HepG2 (cell line): ENCODE data around the gene CYSRT1. TPM values are rescaled to one million over a fixed set of nuclear protein-coding genes. Genes with fewer than 3 reads are reported as not detected.

Experiments used
- ATF5 ChIP-seq: sonication (generic); formaldehyde crosslinking; IDR thresholded peaks from 2 replicates; pipeline ENCODE4 v1.4.0; 2020; ENCODE audit warnings: mild to moderate bottlenecking, low read depth, missing genetic modification reagents
- CAMTA2 ChIP-seq: sonication (generic); formaldehyde crosslinking; IDR thresholded peaks from 2 replicates; pipeline ENCODE4 v1.4.0; 2020; ENCODE audit warnings: mild to moderate bottlenecking, missing genetic modification reagents, borderline replicate concordance
- GATAD2A ChIP-seq: IDR thresholded peaks from 2 replicates; pipeline ENCODE4 v1.6.1; 2016
- KDM4B ChIP-seq: sonication (generic); formaldehyde crosslinking; IDR thresholded peaks from 2 replicates; pipeline ENCODE4 v1.4.0; 2020; ENCODE audit warnings: missing genetic modification reagents
- KDM5A ChIP-seq: fragments of 200-600 bp; sonication (generic); IDR thresholded peaks from 2 replicates; pipeline ENCODE4 v1.7.0; 2018; ENCODE audit warnings: antibody characterized with exemption, mild to moderate bottlenecking, low read length, borderline replicate concordance
- KLF13 ChIP-seq: sonication (generic); formaldehyde crosslinking; IDR thresholded peaks from 2 replicates; pipeline ENCODE4 v1.4.0; 2020; ENCODE audit warnings: mild to moderate bottlenecking, missing genetic modification reagents
- NR2F2 ChIP-seq: IDR thresholded peaks from 2 replicates; pipeline ENCODE4 v1.6.1; 2012; ENCODE audit warnings: low read depth, inconsistent platforms, borderline replicate concordance
- PHB2 ChIP-seq: fragments of 450-650 bp; IDR thresholded peaks from 2 replicates; pipeline ENCODE4 v1.6.1; 2018; ENCODE audit not compliant: partially characterized antibody
- PREB ChIP-seq: sonication (generic); formaldehyde crosslinking; IDR thresholded peaks from 2 replicates; pipeline ENCODE4 v1.4.0; 2020; ENCODE audit warnings: missing genetic modification reagents
- SCMH1 ChIP-seq: sonication (generic); formaldehyde crosslinking; IDR thresholded peaks from 2 replicates; pipeline ENCODE4 v1.9.0; 2021; ENCODE audit warnings: missing genetic modification reagents, mild to moderate bottlenecking, borderline replicate concordance
- SKIL ChIP-seq: sonication (generic); formaldehyde crosslinking; IDR thresholded peaks from 2 replicates; pipeline ENCODE4 v1.8.0; 2022; ENCODE audit warnings: missing genetic modification reagents, mild to moderate bottlenecking, moderate library complexity, borderline replicate concordance
- ZBTB7A ChIP-seq: sonication (generic); formaldehyde crosslinking; IDR thresholded peaks from 2 replicates; pipeline ENCODE4 v1.8.0; 2022; ENCODE audit warnings: mild to moderate bottlenecking, missing genetic modification reagents
- ZGPAT ChIP-seq: IDR thresholded peaks from 2 replicates; pipeline ENCODE4 v1.6.1; 2016; ENCODE audit warnings: mild to moderate bottlenecking
- ZNF407 ChIP-seq: sonication (generic); formaldehyde crosslinking; IDR thresholded peaks from one replicate; pipeline ENCODE4 v1.5.1; 2020; ENCODE audit warnings: mild to moderate bottlenecking, missing genetic modification reagents; ENCODE audit errors: not compliant biosample characterization
- polyA plus RNA-seq, 8 experiments: library from polyadenylated mRNA; depleted of rRNA in 3 of 8; stranded (reverse) in 7 of 8; unstranded in 1 of 8; fragments of >200 nt; fragmentation: Illumina TruSeq in 4 of 8; extraction: Trizol in 4 of 8; gene quantifications; 2 replicates each; pipeline versions ENCODE4 v1.2.1 to v1.2.3, GENCODE V29; 2011 to 2016; ENCODE audit warnings: low read depth in 4 of 8, missing spikeins in 1 of 8, mixed read lengths in 1 of 8; ENCODE audit not compliant: insufficient read depth in 1 of 8
- total RNA-seq, 5 experiments: library from RNA; depleted of rRNA; stranded (reverse); fragments of >200 nt; fragmentation: Illumina TruSeq; extraction: Trizol; gene quantifications; 2 replicates each; pipeline ENCODE4 v1.2.3, GENCODE V29; 2016; ENCODE audit warnings: low read depth in 1 of 5

Gene CYSRT1
- total and polyA plus RNA-seq, 2 of the 13 experiments (the other 11 are each of a cell fraction or from before 2014, with no cell fraction given): 1.5 to 2.1 TPM

GRCh38 chr9:137253717-137254623 is 29.0 kb downstream of the CYSRT1 start (continued):
- TF ChIP-seq NR2F2: no peak
- TF ChIP-seq SCMH1 (CRISPR knock-in tag): no peak
- peak; percentile 44 for TF ChIP-seq ZGPAT (CRISPR knock-in tag)
- no peak for TF ChIP-seq KDM5A
- peak; percentile 84; the same call in 1 of the 2 replicates for TF ChIP-seq CAMTA2 (CRISPR knock-in tag)
- no peak for TF ChIP-seq ATF5
- no peak for TF ChIP-seq PREB (CRISPR knock-in tag)
- 0 out of 2 replicates have a peak, but pooled peaks have one; percentile 15 for TF ChIP-seq GATAD2A
- TF ChIP-seq ZBTB7A (CRISPR knock-in tag): no peak
- TF ChIP-seq SKIL: no peak
- TF ChIP-seq ZNF407 (CRISPR knock-in tag): no peak
- TF ChIP-seq KLF13: no peak
- no peak for TF ChIP-seq KDM4B
- TF ChIP-seq PHB2: no peak
